ENCODE data around the gene PHYKPL. TPM values are rescaled to one million over a fixed set of nuclear protein-coding genes. Genes with fewer than 3 reads are reported as not detected.

The PHYKPL gene
- total and polyA plus RNA-seq, 2 of the 13 experiments (the other 11 are each of a cell fraction or from before 2014, with no cell fraction given): 18.0 to 78.6 TPM

DNA sequence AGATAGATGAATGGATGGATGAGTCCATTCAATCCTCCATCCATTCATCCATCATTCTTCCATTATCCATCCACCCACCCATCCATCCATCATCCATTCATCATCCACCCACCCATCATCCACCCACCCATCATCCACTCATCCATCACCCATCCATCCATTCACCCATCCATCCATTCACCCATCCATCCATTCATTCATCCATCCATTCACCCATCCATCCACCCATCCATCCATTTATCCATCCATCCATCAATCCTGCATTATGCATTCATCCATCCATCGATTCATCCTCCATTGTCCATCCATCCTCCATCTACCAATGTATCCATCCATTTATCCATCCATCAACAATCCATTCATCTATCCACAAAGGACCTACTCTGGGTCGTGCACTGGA lies 12.8 kb upstream of the PHYKPL start (continued):
- no peak for TF ChIP-seq TEAD3 (CRISPR knock-in tag; optimal IDR thresholded peaks at IDR 0.05; ENCODE audit: borderline replicate concordance)
- TF ChIP-seq ZNF552 (CRISPR knock-in tag; IDR thresholded peaks at IDR 0.05; ENCODE audit: borderline replicate concordance): no peak
- TF ChIP-seq CENPT (CRISPR knock-in tag; IDR thresholded peaks at IDR 0.05; ENCODE audit: low read depth): no peak
- TF ChIP-seq, protein P1, sequence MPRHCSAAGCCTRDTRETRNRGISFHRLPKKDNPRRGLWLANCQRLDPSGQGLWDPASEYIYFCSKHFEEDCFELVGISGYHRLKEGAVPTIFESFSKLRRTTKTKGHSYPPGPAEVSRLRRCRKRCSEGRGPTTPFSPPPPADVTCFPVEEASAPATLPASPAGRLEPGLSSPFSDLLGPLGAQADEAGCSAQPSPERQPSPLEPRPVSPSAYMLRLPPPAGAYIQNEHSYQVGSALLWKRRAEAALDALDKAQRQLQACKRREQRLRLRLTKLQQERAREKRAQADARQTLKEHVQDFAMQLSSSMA (CRISPR knock-in tag; IDR thresholded peaks at IDR 0.05): no peak
- no peak for TF ChIP-seq PRMT3 (CRISPR knock-in tag; IDR thresholded peaks at IDR 0.05; ENCODE audit: borderline replicate concordance, low read depth)
- TF ChIP-seq, protein P2, sequence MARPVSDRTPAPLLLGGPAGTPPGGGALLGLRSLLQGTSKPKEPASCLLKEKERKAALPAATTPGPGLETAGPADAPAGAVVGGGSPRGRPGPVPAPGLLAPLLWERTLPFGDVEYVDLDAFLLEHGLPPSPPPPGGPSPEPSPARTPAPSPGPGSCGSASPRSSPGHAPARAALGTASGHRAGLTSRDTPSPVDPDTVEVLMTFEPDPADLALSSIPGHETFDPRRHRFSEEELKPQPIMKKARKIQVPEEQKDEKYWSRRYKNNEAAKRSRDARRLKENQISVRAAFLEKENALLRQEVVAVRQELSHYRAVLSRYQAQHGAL (CRISPR knock-in tag; IDR thresholded peaks at IDR 0.05; ENCODE audit: not compliant biosample characterization): no peak
- TF ChIP-seq DR1 (CRISPR knock-in tag; IDR thresholded peaks at IDR 0.05): no peak
- no peak for TF ChIP-seq ZNF205 (CRISPR knock-in tag; IDR thresholded peaks at IDR 0.05)
- TF ChIP-seq ZNF343 (CRISPR knock-in tag; IDR thresholded peaks at IDR 0.05): no peak

DNA sequence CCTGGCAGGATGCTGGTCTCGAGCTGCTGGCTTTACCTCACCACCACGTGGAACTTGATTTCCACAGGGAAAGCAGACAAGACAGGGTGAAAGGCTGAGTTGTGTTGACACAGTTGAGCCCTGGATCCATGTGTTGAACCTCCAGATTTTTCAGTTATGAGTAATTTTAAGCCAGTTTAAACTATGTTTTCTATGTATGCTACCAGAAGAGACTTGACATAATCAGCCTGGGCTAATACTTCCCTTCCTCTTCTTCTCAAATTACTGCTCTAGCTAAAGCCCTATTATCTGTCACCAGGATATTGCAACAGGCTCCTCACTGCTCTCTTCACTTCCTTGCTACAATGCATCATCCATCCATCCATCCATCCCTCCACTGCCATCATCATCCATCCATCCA lies 12.0 kb upstream of the PHYKPL start:
- CTCF ChIA-PET (ENCODE audit: low intra/inter-chr PET ratio, low total read pairs): no interaction called here
- no peak overlapping the region for H3K27ac ChIP-seq (ENCODE audit: extremely low read length, insufficient read depth, low read length)
- TF ChIP-seq, protein P3, sequence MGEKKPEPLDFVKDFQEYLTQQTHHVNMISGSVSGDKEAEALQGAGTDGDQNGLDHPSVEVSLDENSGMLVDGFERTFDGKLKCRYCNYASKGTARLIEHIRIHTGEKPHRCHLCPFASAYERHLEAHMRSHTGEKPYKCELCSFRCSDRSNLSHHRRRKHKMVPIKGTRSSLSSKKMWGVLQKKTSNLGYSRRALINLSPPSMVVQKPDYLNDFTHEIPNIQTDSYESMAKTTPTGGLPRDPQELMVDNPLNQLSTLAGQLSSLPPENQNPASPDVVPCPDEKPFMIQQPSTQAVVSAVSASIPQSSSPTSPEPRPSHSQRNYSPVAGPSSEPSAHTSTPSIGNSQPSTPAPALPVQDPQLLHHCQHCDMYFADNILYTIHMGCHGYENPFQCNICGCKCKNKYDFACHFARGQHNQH (CRISPR knock-in tag; IDR thresholded peaks at IDR 0.05): no peak
- TF ChIP-seq, protein P4, sequence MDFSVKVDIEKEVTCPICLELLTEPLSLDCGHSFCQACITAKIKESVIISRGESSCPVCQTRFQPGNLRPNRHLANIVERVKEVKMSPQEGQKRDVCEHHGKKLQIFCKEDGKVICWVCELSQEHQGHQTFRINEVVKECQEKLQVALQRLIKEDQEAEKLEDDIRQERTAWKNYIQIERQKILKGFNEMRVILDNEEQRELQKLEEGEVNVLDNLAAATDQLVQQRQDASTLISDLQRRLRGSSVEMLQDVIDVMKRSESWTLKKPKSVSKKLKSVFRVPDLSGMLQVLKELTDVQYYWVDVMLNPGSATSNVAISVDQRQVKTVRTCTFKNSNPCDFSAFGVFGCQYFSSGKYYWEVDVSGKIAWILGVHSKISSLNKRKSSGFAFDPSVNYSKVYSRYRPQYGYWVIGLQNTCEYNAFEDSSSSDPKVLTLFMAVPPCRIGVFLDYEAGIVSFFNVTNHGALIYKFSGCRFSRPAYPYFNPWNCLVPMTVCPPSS (IDR thresholded peaks at IDR 0.05): no peak
- no peak for TF ChIP-seq NR1H2 (CRISPR knock-in tag; IDR thresholded peaks at IDR 0.05; ENCODE audit: borderline replicate concordance, low read depth)
- TF ChIP-seq MXD4 (CRISPR knock-in tag; IDR thresholded peaks at IDR 0.05): no peak
- TF ChIP-seq, protein P5, sequence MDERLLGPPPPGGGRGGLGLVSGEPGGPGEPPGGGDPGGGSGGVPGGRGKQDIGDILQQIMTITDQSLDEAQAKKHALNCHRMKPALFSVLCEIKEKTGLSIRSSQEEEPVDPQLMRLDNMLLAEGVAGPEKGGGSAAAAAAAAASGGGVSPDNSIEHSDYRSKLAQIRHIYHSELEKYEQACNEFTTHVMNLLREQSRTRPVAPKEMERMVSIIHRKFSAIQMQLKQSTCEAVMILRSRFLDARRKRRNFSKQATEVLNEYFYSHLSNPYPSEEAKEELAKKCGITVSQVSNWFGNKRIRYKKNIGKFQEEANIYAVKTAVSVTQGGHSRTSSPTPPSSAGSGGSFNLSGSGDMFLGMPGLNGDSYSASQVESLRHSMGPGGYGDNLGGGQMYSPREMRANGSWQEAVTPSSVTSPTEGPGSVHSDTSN (CRISPR knock-in tag; IDR thresholded peaks at IDR 0.05): no peak

More for the DNA sequence above, 12.0 kb upstream of the PHYKPL start:
- POLR2A ChIA-PET: no interaction called here
- WGBS (ENCODE audit: low lambda C conversion rate): 0% methylated on average over 2 of the region's 2 CpGs
- Histone ChIP-seq H3K27me3 (ENCODE audit: control insufficient read depth in 1 of 2, insufficient read depth in 2 of 2, low read length in 2 of 2) (peaks cover 1 to 26% of the 10 kb centered on the region in 2 experiments; a peak in 3 of 5 replicates), H2AFZ (ENCODE audit: low read length) (no peak overlapping the region), H3K9me3 (ENCODE audit: low read length) (no peaks in the 10 kb centered on the region), H4K20me1 (ENCODE audit: insufficient read depth, low read length) (no peaks in the 10 kb centered on the region), H3K36me3 (replicated peaks in 1 of 2; ENCODE audit: control insufficient read depth in 1 of 2, insufficient read depth in 2 of 2, low read length in 2 of 2) (no peaks in the 10 kb centered on the region), H3K79me2 (ENCODE audit: insufficient read depth, low read length) (no peaks in the 10 kb centered on the region), H3K9ac (ENCODE audit: insufficient read depth, low read depth, low read length) (no peak overlapping the region), H3K4me3 (replicated peaks in 1 of 3; ENCODE audit: insufficient read depth in 1 of 3, low read depth in 2 of 3, low read length in 3 of 3) (no peak overlapping the region), H3K4me1 (ENCODE audit: insufficient read depth, low read length) (no peaks in the 10 kb centered on the region), H3K4me2 (ENCODE audit: low read depth, low read length) (no peak overlapping the region)
- in situ Hi-C loops (cut with HindIII; ENCODE audit: extremely low pct_ligation_motif_present, low pct_unique_long_range_greater_than_20kb) (no loop called here), intact Hi-C loops (cut with micrococcal nuclease; ENCODE audit: unreplicated experiment) (no loop called here)
- DNase-seq (ENCODE audit: low spot score): no peak
- ATAC-seq: no peak
- no peak for FAIRE-seq
- BruUV-seq (replicated peaks): no TSS peak
